ENCODE data around the gene MAN1C1.

DNA sequence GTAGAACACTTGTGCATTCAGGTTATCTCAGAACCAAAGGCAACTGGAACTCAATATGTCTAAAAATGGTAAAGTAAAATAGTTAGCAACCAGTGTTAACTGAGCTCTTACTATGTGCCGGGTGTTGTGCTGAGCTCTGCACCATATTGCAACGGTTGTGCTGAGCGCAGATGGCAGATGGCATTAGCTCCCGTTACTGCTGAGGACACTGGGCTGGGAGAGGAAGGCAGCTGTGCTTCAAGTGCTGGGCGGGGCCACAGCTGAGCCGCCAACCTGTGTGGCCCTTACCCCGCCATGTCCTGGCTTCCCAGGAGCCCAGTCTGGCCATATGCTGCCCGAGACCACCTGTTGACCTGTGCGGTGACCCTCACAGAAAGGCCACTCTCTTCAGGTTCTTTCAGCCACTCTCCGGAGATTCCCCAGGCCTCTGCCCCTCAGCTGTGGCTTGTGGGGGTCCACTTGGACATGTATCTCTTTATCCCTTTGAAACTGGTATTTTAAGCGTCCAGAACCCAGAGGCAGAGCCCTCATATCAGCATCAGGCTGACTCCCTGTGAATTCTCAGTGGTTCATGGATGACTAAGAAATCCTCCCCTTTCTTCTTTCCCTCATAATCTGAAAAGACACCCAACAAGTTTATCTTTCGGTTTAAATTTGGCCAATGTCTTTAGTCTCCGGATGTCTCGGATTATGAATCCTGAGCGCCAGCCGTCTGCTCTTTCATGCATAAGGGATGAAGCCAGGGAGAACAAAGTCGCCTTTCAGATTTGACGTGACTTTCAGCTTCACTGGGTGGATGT is 46.8 kb upstream of the MAN1C1 start:
- TF ChIP-seq, protein P1, sequence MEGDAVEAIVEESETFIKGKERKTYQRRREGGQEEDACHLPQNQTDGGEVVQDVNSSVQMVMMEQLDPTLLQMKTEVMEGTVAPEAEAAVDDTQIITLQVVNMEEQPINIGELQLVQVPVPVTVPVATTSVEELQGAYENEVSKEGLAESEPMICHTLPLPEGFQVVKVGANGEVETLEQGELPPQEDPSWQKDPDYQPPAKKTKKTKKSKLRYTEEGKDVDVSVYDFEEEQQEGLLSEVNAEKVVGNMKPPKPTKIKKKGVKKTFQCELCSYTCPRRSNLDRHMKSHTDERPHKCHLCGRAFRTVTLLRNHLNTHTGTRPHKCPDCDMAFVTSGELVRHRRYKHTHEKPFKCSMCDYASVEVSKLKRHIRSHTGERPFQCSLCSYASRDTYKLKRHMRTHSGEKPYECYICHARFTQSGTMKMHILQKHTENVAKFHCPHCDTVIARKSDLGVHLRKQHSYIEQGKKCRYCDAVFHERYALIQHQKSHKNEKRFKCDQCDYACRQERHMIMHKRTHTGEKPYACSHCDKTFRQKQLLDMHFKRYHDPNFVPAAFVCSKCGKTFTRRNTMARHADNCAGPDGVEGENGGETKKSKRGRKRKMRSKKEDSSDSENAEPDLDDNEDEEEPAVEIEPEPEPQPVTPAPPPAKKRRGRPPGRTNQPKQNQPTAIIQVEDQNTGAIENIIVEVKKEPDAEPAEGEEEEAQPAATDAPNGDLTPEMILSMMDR (conservative IDR thresholded peaks at IDR 0.05 in 1 of 2, IDR thresholded peaks at IDR 0.05 in 1 of 2; ENCODE audit: extremely low read depth in 1 of 2, insufficient read depth in 1 of 2, low read depth in 1 of 2, low read length in 2 of 2): no peak
- TF ChIP-seq EZH2 (IDR thresholded peaks at IDR 0.05; ENCODE audit: borderline replicate concordance, low read length): no peak
